ENCODE results near the gene IMP4. TPM values are rescaled to one million over a fixed set of nuclear protein-coding genes. Genes with fewer than 3 reads are reported as not detected.

The IMP4 gene
- total RNA-seq, 1 donor from 2014 or later, result 69.5 TPM

DNA sequence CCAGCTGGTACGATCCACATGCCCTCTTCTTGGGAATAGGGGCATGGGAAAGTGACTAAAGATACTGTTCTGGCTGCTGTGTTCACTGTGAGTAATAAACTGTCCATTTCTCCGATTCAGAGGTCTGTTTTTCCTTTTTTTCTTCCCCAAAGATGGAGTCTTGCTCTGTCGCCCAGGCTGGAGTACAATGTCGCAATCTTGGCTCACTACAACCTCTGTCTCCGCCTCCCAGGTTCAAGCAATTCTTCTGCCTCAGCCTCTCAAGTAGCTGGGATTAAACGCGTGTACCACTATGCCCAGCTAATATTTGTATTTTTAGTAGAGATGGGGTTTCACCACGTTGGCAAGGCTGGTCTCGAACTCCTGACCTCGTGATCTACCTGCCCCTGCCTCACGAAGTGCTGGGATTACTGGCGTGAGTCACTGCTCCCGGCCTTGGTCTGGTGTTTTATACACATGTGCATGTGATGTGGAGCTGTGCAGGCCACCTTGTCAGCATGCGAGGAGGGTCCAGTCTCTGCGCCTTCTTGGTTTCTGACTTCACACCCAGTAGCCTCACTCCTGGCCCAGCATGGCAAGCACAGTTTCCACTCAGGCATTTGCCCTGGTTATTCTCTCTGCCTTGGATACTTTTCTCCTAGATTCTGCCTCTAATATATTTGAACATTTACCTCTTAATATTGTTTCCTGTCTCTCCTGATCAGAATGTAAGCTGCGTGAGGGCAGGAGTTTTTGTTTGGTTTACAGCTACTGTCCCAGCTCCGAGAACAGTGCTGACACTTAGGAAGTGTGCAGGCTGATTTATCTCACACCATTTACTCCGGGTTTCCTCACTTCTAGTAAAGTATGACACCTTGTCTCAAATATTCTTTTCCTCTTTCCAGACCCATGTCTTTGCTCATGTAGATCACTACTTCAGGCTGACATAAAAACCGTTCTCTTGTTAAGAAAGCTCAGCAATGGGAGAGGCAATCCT, 32.9 kb downstream of the IMP4 start:
- DNase-seq (ENCODE audit: low spot score) (no peak), ATAC-seq (no peak)

DNA sequence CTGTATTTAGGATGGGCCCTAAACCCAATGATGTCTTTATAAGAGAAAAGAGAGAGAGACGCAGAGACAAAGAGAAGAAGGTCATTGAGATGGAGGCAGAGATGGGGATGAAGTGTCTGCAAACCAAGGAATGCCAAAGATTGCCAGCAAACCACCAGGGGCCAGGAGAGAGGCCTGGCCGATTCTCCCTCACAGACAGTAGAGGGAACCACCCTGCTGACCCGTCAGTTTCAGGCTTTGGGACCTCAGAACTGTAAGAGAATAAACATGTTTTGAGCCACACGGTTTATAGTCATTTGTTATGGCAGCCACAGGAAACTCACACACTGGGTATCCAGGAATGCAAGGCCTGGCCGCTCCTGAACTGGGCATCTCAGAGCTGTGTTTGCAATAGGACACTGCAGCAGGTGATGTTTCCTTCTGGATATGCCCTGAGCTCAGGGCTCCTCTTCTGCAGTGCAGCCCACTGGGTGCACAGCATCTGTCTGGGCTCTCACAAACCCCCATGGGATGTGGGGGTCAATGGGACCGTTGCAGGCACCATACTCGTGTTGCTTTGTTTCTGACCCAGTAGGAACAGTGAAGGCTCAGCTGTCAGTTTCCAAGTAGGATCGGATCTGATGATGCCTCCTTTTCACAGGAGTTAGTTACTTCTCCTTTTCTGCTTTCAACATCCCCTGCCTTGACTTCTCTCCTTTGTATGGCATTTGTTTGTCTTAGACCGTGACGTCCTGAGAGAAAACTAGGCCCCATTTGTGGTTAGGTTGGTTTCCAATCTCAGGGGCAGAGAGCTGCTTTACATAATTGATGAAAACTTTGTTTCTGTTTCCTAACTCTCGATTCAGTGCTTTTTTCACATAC, 34.0 kb downstream of the IMP4 start:
- ATAC-seq, result no peak
- no peak for DNase-seq (ENCODE audit: low spot score)

DNA sequence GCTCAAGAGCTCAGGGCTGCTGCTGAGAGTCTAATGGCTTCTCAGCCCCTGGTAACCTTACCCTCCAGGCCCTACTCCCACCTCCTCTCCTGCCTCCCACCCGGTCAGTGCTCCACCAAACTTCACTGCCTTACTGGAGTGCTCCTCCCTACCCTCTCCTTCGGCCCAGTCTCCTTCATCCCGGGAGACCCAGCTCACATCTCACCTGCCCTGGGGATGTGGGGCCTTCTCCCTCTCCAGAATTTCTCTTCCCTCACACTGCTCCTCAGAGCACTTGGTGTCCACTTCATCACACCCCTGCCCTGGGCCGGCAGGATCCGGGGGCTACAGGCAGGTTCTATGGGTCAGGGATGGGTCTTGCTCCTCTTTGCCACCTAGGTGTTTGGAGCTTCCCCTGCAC, 34.8 kb downstream of the IMP4 start:
- no peak for ATAC-seq

GRCh38 chr2:130378206-130378897, 35.7 kb downstream of the IMP4 start:
- ATAC-seq (no peak), DNase-seq (ENCODE audit: low spot score) (no peak)

More for the DNA sequence above, 34.8 kb downstream of the IMP4 start:
- no peak for DNase-seq (ENCODE audit: low spot score)

- ATAC-seq (no peak), DNase-seq (ENCODE audit: low spot score) (no peak)
Measured at GRCh38 chr2:130378898-130379214, 36.2 kb downstream of the IMP4 start.

DNA sequence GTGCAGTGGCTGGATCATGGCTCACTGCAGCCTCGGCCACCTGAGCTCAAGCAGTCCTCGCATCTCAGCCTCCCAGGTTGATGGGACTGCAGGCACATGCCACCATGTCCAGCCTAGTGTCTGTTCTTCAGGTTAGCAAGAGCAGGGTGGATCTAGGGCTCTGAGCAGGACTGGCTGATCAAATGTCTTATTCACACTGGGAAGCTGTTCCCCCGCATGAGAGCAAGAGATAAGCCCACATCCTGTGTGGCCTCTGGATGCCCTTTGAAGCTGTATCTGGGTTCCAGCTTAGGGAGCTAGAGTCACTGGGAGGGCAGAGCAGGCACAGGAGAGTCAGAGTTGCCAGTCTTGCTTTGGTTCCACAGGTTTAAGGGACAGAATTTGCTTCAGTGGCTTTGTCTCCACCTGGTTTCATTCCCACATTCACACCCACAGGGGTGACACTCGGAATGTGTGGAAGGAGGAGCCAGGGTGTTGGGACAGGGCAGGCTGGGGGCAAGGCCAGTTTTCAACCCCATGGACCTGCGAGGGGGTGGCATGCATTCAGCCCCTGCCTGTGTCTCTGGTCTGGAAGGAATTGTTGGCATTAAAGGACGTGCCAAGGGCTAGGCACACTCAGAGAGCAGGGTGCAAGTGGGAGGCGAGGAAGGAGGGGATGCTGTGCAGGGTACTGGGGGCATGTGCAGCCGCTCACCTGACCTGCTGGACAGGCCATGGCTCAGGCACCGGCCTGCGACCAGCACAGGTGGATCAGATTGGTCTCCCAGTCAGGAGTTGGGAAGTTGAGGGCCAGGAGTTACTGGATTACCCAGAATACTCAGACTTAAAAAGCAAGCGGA, 37.6 kb downstream of the IMP4 start:
- DNase-seq (ENCODE audit: low spot score) (no peak), ATAC-seq (peak; percentile 43)

GRCh38 chr2:130381145-130381544, 38.4 kb downstream of the IMP4 start:
- ATAC-seq, result no peak

DNA sequence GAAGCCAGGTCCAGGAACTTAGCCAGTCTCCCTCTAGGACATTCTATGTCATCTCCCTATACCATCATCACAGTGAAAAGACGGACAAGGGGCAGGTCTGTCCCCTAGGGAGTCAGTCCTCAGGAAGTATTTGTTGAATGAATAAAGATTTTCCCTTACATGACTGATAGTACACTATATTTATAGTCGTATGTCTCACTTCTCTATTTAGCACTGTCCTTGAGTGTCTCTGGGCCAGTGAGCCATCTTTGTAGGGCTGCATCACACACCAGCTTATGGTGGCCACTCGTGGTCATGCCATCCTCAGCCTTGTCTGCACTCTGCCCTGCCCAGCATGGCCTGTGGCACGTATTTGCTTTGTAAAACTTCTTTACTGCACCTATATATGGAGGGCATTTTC, 38.9 kb downstream of the IMP4 start:
- DNase-seq (ENCODE audit: low spot score) (no peak), ATAC-seq (no peak)

More at GRCh38 chr2:130381145-130381544, 38.4 kb downstream of the IMP4 start:
- no peak for DNase-seq (ENCODE audit: low spot score)

GRCh38 chr2:130382313-130382917, 39.7 kb downstream of the IMP4 start:
- ATAC-seq (no peak), DNase-seq (ENCODE audit: low spot score) (no peak)

GRCh38 chr2:130385709-130386108, 43.0 kb downstream of the IMP4 start:
- ATAC-seq, result peak; percentile 10

GRCh38 chr2:130387071-130387400, 44.3 kb downstream of the IMP4 start:
- ATAC-seq, result no peak
- no peak for DNase-seq (ENCODE audit: low spot score)

More at GRCh38 chr2:130385709-130386108, 43.0 kb downstream of the IMP4 start:
- DNase-seq (ENCODE audit: low spot score), result no peak

GRCh38 chr2:130387804-130388203, 45.1 kb downstream of the IMP4 start:
- ATAC-seq (no peak), DNase-seq (ENCODE audit: low spot score) (no peak)

DNA sequence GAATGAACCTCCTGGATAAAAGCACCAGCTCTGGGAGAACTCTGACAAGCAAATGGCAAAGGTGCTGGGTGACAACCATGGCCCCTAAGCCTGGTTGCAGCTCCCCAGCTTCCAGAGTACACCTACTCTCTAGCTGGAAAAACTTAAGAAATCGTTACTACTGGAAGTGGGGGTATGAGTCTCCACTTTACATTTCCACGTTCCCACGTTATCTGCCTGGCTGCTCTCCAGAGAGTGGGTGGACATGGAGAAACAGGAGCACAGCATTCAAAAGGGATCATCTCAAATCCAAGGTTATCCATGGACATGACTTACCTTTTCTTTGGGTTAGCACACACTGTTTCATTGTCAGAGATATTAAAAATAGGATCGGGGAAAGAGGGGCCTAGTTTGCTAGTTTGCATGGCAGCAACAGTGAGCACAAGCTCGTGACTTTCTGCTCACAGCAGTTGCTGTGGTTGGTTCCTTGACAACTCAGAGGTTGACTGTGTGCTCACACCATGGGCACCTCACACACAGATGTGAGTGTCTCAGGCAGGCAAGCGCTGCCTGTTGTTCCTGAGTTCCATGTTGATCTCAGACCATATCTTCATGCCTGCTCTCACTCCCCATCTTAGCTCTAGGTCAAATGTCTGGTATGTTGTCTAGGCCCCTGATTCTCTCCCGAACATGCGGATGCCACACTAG, 45.7 kb downstream of the IMP4 start:
- ATAC-seq, result no peak

DNA sequence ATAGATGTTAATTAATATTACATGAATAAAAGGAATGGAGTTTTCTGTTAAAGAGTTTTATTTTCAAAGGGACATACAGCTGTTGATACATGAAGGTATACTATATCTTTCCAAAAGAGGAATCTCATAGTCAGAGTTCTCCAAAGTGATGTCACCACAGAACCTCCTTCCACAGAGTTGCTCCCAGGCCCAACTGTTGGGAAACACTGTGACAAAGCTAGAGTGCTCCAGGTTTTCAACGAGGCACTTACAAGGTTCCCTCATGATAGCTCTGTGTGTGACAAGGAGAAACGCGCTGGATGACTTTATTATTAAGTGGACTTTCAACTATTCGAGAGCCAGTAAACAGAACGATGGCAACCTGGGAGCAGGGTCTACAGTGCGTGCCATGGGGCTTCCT, 46.7 kb downstream of the IMP4 start:
- ATAC-seq (no peak), DNase-seq (ENCODE audit: low spot score) (no peak)

More for the DNA sequence above, 45.7 kb downstream of the IMP4 start:
- no peak for DNase-seq (ENCODE audit: low spot score)

DNA sequence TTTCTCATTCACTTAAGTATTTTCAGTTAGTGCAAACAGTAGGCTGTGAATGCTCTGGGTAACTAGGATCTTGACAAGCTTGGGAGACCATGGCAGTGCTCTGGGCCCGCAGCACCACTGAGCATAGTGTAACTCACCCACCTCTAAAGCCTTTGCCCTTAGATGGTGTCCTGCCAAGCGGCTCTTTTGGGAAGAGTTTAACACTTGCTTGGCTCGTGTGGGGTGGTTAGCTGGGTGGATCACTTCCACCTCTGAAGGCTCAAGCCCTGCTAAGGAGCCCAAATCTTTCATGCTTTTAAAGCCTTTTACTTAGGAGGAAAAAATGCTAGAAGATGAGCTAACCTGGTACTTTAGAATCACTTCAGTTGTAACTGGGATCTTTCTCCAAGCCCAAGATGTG, 47.1 kb downstream of the IMP4 start:
- DNase-seq (ENCODE audit: low spot score) (no peak), ATAC-seq (peak; percentile 8)

- no peak for DNase-seq (ENCODE audit: low spot score)
Measured at GRCh38 chr2:130390460-130391057, 47.9 kb downstream of the IMP4 start.

GRCh38 chr2:130391058-130391871, 48.6 kb downstream of the IMP4 start:
- DNase-seq (ENCODE audit: low spot score), result peak; percentile 84
- ATAC-seq, result peak; percentile 84

More at GRCh38 chr2:130390460-130391057, 47.9 kb downstream of the IMP4 start:
- ATAC-seq, result peak; percentile 9
